ENCODE data around the gene SLC25A52. TPM values are rescaled to one million over a fixed set of nuclear protein-coding genes. Genes with fewer than 3 reads are reported as not detected.

Gene SLC25A52
- total and polyA plus RNA-seq, 2 experiments from 2014 or later = not detected

DNA sequence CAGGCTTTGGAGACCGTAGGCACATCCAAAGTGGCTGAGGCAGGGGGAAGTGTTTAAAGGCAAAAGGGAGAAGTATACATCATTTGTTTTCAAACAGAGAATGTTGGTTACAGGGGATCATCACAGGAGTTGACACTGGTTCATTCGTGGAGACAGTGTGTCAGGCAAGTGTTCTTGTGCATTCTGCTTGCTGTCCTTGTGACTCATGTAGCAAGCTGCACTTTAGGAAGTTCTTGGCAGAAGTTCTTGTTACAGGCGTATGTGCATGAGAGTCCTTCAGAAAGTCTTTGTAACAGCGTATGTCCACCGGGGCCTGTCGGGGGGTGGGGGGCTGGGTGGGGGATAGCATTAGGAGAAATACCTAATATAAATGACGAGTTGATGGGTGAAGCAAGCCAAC, 39.8 kb downstream of the SLC25A52 start:
- Histone ChIP-seq H3K9me2 (ENCODE audit: insufficient read depth) (peaks cover 5% of the 10 kb centered on the region; the same call in 1 of the 2 replicates), H3K27me3 (ENCODE audit: insufficient read depth) (no peaks in the 10 kb centered on the region), H3F3A (replicated peaks; ENCODE audit: low read depth) (no peaks in the 10 kb centered on the region), H3K27ac (ENCODE audit: low read depth) (no peak overlapping the region), H3K4me1 (ENCODE audit: insufficient read depth) (peaks cover 2% of the 10 kb centered on the region; the same call in 1 of the 2 replicates), H3K79me2 (replicated peaks; ENCODE audit: insufficient read depth) (no peaks in the 10 kb centered on the region), H3K4me2 (no peak overlapping the region), H2AFZ (no peak overlapping the region), H3K36me3 (ENCODE audit: insufficient read depth) (no peaks in the 10 kb centered on the region), H3K4me3 (no peak overlapping the region), H4K20me1 (replicated peaks; ENCODE audit: insufficient read depth) (no peaks in the 10 kb centered on the region)
- Mint-ChIP-seq H3K36me3 (ENCODE audit: low read depth) (peaks cover 12% of the 10 kb centered on the region; the same call in 2 of the 3 replicates), H3K4me3 (no peak overlapping the region), H3K27me3 (ENCODE audit: insufficient read depth, low read depth, poor library complexity) (peaks cover 2% of the 10 kb centered on the region), H3K4me1 (peaks cover 3% of the 10 kb centered on the region; the same call in 2 of the 3 replicates), H3K27ac (no peak overlapping the region), H3K9me3 (peaks cover 12% of the 10 kb centered on the region)
- TF ChIP-seq STAT1 (IDR thresholded peaks at IDR 0.05; ENCODE audit: unreplicated experiment) (no peak), JUNB (IDR thresholded peaks at IDR 0.05; ENCODE audit: unreplicated experiment) (no peak), CTCF (conservative IDR thresholded peaks at IDR 0.05; ENCODE audit: low read depth in 2 of 2) (no peak), POLR2AphosphoS5 (IDR thresholded peaks at IDR 0.05; ENCODE audit: low read depth) (no peak), ZNF114 (CRISPR knock-in tag; IDR thresholded peaks at IDR 0.05) (no peak), CREB1 (CRISPR knock-in tag; IDR thresholded peaks at IDR 0.05; ENCODE audit: low read depth) (no peak)
- TF ChIP-seq, protein P1, sequence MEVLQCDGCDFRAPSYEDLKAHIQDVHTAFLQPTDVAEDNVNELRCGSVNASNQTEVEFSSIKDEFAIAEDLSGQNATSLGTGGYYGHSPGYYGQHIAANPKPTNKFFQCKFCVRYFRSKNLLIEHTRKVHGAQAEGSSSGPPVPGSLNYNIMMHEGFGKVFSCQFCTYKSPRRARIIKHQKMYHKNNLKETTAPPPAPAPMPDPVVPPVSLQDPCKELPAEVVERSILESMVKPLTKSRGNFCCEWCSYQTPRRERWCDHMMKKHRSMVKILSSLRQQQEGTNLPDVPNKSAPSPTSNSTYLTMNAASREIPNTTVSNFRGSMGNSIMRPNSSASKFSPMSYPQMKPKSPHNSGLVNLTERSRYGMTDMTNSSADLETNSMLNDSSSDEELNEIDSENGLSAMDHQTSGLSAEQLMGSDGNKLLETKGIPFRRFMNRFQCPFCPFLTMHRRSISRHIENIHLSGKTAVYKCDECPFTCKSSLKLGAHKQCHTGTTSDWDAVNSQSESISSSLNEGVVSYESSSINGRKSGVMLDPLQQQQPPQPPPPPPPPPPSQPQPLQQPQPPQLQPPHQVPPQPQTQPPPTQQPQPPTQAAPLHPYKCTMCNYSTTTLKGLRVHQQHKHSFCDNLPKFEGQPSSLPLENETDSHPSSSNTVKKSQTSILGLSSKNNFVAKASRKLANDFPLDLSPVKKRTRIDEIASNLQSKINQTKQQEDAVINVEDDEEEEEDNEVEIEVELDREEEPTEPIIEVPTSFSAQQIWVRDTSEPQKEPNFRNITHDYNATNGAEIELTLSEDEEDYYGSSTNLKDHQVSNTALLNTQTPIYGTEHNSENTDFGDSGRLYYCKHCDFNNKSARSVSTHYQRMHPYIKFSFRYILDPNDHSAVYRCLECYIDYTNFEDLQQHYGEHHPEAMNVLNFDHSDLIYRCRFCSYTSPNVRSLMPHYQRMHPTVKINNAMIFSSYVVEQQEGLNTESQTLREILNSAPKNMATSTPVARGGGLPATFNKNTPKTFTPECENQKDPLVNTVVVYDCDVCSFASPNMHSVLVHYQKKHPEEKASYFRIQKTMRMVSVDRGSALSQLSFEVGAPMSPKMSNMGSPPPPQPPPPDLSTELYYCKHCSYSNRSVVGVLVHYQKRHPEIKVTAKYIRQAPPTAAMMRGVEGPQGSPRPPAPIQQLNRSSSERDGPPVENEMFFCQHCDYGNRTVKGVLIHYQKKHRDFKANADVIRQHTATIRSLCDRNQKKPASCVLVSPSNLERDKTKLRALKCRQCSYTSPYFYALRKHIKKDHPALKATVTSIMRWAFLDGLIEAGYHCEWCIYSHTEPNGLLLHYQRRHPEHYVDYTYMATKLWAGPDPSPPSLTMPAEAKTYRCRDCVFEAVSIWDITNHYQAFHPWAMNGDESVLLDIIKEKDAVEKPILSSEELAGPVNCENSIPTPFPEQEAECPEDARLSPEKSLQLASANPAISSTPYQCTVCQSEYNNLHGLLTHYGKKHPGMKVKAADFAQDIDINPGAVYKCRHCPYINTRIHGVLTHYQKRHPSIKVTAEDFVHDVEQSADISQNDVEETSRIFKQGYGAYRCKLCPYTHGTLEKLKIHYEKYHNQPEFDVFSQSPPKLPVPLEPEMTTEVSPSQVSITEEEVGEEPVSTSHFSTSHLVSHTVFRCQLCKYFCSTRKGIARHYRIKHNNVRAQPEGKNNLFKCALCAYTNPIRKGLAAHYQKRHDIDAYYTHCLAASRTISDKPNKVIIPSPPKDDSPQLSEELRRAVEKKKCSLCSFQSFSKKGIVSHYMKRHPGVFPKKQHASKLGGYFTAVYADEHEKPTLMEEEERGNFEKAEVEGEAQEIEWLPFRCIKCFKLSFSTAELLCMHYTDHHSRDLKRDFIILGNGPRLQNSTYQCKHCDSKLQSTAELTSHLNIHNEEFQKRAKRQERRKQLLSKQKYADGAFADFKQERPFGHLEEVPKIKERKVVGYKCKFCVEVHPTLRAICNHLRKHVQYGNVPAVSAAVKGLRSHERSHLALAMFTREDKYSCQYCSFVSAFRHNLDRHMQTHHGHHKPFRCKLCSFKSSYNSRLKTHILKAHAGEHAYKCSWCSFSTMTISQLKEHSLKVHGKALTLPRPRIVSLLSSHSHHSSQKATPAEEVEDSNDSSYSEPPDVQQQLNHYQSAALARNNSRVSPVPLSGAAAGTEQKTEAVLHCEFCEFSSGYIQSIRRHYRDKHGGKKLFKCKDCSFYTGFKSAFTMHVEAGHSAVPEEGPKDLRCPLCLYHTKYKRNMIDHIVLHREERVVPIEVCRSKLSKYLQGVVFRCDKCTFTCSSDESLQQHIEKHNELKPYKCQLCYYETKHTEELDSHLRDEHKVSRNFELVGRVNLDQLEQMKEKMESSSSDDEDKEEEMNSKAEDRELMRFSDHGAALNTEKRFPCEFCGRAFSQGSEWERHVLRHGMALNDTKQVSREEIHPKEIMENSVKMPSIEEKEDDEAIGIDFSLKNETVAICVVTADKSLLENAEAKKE (CRISPR knock-in tag; IDR thresholded peaks at IDR 0.05) = no peak
- DNase-seq (ENCODE audit: low spot score) (no peak), ATAC-seq (no peak)

All from GM23338 (cell line).